Measurements from ENCODE around the gene NSDHL.

DNA sequence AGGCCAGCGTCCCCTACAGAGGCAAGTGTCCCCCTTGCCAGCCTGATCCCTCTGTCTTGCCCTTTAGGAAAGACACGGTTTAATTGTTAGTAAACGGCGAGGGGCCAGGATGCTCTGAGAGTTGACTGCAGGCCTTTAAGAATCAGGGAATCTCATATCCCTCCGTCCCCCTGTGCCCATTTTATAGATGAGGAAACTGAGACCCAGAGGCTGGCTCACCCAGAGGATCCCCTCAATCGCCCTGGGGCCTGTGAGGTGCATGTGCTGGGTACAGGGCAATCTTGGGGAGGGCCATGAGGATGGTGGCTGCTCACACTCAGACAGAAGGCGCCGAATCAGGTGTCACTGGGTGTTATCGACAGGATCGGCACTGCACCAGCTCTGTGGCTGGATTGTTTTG, 67.6 kb downstream of the NSDHL start:
- TF ChIP-seq POLR2A (IDR thresholded peaks at IDR 0.05) (no peak), CTCF (IDR thresholded peaks at IDR 0.05) (no peak)

Data from esophagus squamous epithelium (tissue), 4 donors.